ENCODE results near the gene RFX1. TPM values are rescaled to one million over a fixed set of nuclear protein-coding genes. Genes with fewer than 3 reads are reported as not detected.
"Not testable (repeated sequence)": the region's sequence is repeated elsewhere in the genome, so short reads cannot be mapped to it uniquely, and the experiment has no call there.

RFX1 gene
- 10 to 100 TPM; 11.4 to 11.9 TPM for total RNA-seq

- H3K27ac Mint-ChIP-seq, result peak within 1 kb of the TSS; percentile 98
- no peaks in the 10 kb centered on the region for H3K9me3 Mint-ChIP-seq
- peak; percentile 82 to 83 for ATAC-seq (replicated peaks in 1 of 2)
- H3K36me3 Mint-ChIP-seq (ENCODE audit: insufficient read depth in 2 of 2), result no peaks in the 10 kb centered on the region
- peaks cover 40% of the 10 kb centered on the region for H3K4me1 Mint-ChIP-seq (ENCODE audit: low read depth)
- no peaks in the 10 kb centered on the region for H3K27me3 Mint-ChIP-seq (ENCODE audit: low read depth)
- peak; percentile 100 for DNase-seq
- H3K4me3 Mint-ChIP-seq, result peak within 1 kb of the TSS; percentile 92 to 95
Observed at GRCh38 chr19:14006085-14006765, at the start of gene RFX1. Gene RFX1, minus strand, starts transcription at chr19:14006320. Its CDS starts 12,477 bp downstream, at chr19:13993843.

- Mint-ChIP-seq H3K4me3 (no peak overlapping the region), H3K4me1 (ENCODE audit: low read depth) (peaks cover 22% of the 10 kb centered on the region), H3K27ac (no peak overlapping the region), H3K9me3 (no peaks in the 10 kb centered on the region), H3K27me3 (ENCODE audit: low read depth) (peaks cover 27% of the 10 kb centered on the region), H3K36me3 (ENCODE audit: insufficient read depth in 2 of 2) (peaks cover 6 to 16% of the 10 kb centered on the region in 2 donors)
- no peak for ATAC-seq (replicated peaks in 1 of 2)
- DNase-seq, result no peak
Observed at GRCh38 chr19:14055396-14055795, 49.3 kb upstream of the RFX1 start.

- peaks cover 7 to 21% of the 10 kb centered on the region in 2 donors for H3K36me3 Mint-ChIP-seq (ENCODE audit: insufficient read depth in 2 of 2)
- no peak for DNase-seq
- ATAC-seq (replicated peaks in 1 of 2), result peak in 1 of 2 donors; percentile 15
- H3K4me1 Mint-ChIP-seq (ENCODE audit: low read depth), result peaks cover 18% of the 10 kb centered on the region
- H3K27ac Mint-ChIP-seq, result no peak overlapping the region
- no peak overlapping the region for H3K4me3 Mint-ChIP-seq
- peaks cover 22% of the 10 kb centered on the region for H3K27me3 Mint-ChIP-seq (ENCODE audit: low read depth)
- no peaks in the 10 kb centered on the region for H3K9me3 Mint-ChIP-seq
Observed at GRCh38 chr19:14054721-14055120, 48.6 kb upstream of the RFX1 start.

- peaks cover 7 to 21% of the 10 kb centered on the region in 2 donors for H3K36me3 Mint-ChIP-seq (ENCODE audit: insufficient read depth in 2 of 2)
- peaks cover 16% of the 10 kb centered on the region for H3K4me1 Mint-ChIP-seq (ENCODE audit: low read depth)
- H3K9me3 Mint-ChIP-seq, result no peaks in the 10 kb centered on the region
- H3K27me3 Mint-ChIP-seq (ENCODE audit: low read depth), result peaks cover 15% of the 10 kb centered on the region
- H3K27ac Mint-ChIP-seq, result no peak overlapping the region
- H3K4me3 Mint-ChIP-seq, result no peak overlapping the region
- DNase-seq (no peak), ATAC-seq (replicated peaks in 1 of 2) (no peak)
Observed at GRCh38 chr19:14054099-14054498, 48.0 kb upstream of the RFX1 start.

- DNase-seq (no peak), ATAC-seq (replicated peaks in 1 of 2) (no peak)
Observed at GRCh38 chr19:14053500-14053899, 47.4 kb upstream of the RFX1 start.

GRCh38 chr19:14053032-14053431 lies 46.9 kb upstream of the RFX1 start:
- no peak overlapping the region for H3K27ac Mint-ChIP-seq
- H3K27me3 Mint-ChIP-seq (ENCODE audit: low read depth), result peaks cover 5% of the 10 kb centered on the region
- ATAC-seq (replicated peaks in 1 of 2) (no peak), DNase-seq (no peak)
- H3K4me3 Mint-ChIP-seq, result no peak overlapping the region
- H3K4me1 Mint-ChIP-seq (ENCODE audit: low read depth), result peaks cover 11% of the 10 kb centered on the region
- H3K36me3 Mint-ChIP-seq (ENCODE audit: insufficient read depth in 2 of 2), result peaks cover 13 to 27% of the 10 kb centered on the region in 2 donors
- H3K9me3 Mint-ChIP-seq, result no peaks in the 10 kb centered on the region

More at GRCh38 chr19:14053500-14053899, 47.4 kb upstream of the RFX1 start:
- H3K4me1 Mint-ChIP-seq (ENCODE audit: low read depth), result peaks cover 12% of the 10 kb centered on the region
- peaks cover 9% of the 10 kb centered on the region for H3K27me3 Mint-ChIP-seq (ENCODE audit: low read depth)
- no peaks in the 10 kb centered on the region for H3K9me3 Mint-ChIP-seq
- no peak overlapping the region for H3K27ac Mint-ChIP-seq
- no peak overlapping the region for H3K4me3 Mint-ChIP-seq
- H3K36me3 Mint-ChIP-seq (ENCODE audit: insufficient read depth in 2 of 2), result peaks cover 8 to 23% of the 10 kb centered on the region in 2 donors

GRCh38 chr19:14052470-14052869 lies 46.4 kb upstream of the RFX1 start:
- DNase-seq (no peak), ATAC-seq (replicated peaks in 1 of 2) (no peak)
- no peak overlapping the region for H3K4me3 Mint-ChIP-seq
- H3K27me3 Mint-ChIP-seq (ENCODE audit: low read depth), result no peaks in the 10 kb centered on the region
- peaks cover 5% of the 10 kb centered on the region for H3K4me1 Mint-ChIP-seq (ENCODE audit: low read depth)
- no peak overlapping the region for H3K27ac Mint-ChIP-seq
- H3K36me3 Mint-ChIP-seq (ENCODE audit: insufficient read depth in 2 of 2), result peaks cover 13 to 27% of the 10 kb centered on the region in 2 donors
- H3K9me3 Mint-ChIP-seq, result no peaks in the 10 kb centered on the region

- Mint-ChIP-seq H3K4me1 (ENCODE audit: low read depth) (peaks cover 5% of the 10 kb centered on the region), H3K27ac (no peak overlapping the region), H3K4me3 (no peak overlapping the region), H3K9me3 (no peaks in the 10 kb centered on the region), H3K27me3 (ENCODE audit: low read depth) (no peaks in the 10 kb centered on the region), H3K36me3 (ENCODE audit: insufficient read depth in 2 of 2) (peaks cover 13 to 30% of the 10 kb centered on the region in 2 donors)
- DNase-seq, result no peak
- no peak for ATAC-seq (replicated peaks in 1 of 2)
Observed at GRCh38 chr19:14051980-14052379, 45.9 kb upstream of the RFX1 start.

GRCh38 chr19:14050961-14051360 lies 44.8 kb upstream of the RFX1 start:
- H3K4me1 Mint-ChIP-seq (ENCODE audit: low read depth); H3K27me3 Mint-ChIP-seq (ENCODE audit: low read depth); H3K4me3 Mint-ChIP-seq; H3K27ac Mint-ChIP-seq; DNase-seq; H3K9me3 Mint-ChIP-seq; ATAC-seq (replicated peaks in 1 of 2): not testable (repeated sequence)
- H3K36me3 Mint-ChIP-seq (ENCODE audit: insufficient read depth in 2 of 2), result peaks cover 13 to 30% of the 10 kb centered on the region in 2 donors

GRCh38 chr19:14050512-14050911 lies 44.4 kb upstream of the RFX1 start:
- no peaks in the 10 kb centered on the region for H3K27me3 Mint-ChIP-seq (ENCODE audit: low read depth)
- no peak overlapping the region for H3K27ac Mint-ChIP-seq
- DNase-seq (no peak), ATAC-seq (replicated peaks in 1 of 2) (no peak)
- H3K4me1 Mint-ChIP-seq (ENCODE audit: low read depth), result peaks cover 5% of the 10 kb centered on the region
- H3K4me3 Mint-ChIP-seq, result no peak overlapping the region
- H3K9me3 Mint-ChIP-seq, result no peaks in the 10 kb centered on the region
- H3K36me3 Mint-ChIP-seq (ENCODE audit: insufficient read depth in 2 of 2), result peaks cover 13 to 30% of the 10 kb centered on the region in 2 donors

- no peaks in the 10 kb centered on the region for H3K27me3 Mint-ChIP-seq (ENCODE audit: low read depth)
- DNase-seq (peak; percentile 74 to 81), ATAC-seq (replicated peaks in 1 of 2) (peak; percentile 78 to 84)
- no peak overlapping the region for H3K4me3 Mint-ChIP-seq
- H3K4me1 Mint-ChIP-seq (ENCODE audit: low read depth), result peaks cover 5% of the 10 kb centered on the region
- H3K27ac Mint-ChIP-seq, result peak overlapping the region; percentile 28
- H3K36me3 Mint-ChIP-seq (ENCODE audit: insufficient read depth in 2 of 2), result peaks cover 13 to 30% of the 10 kb centered on the region in 2 donors
- H3K9me3 Mint-ChIP-seq, result no peaks in the 10 kb centered on the region
Observed at GRCh38 chr19:14048443-14049153, 42.5 kb upstream of the RFX1 start.

GRCh38 chr19:14047866-14048265 lies 41.7 kb upstream of the RFX1 start:
- H3K36me3 Mint-ChIP-seq (ENCODE audit: insufficient read depth in 2 of 2), result peaks cover 13 to 33% of the 10 kb centered on the region in 2 donors
- H3K4me3 Mint-ChIP-seq; DNase-seq; H3K9me3 Mint-ChIP-seq; H3K27ac Mint-ChIP-seq; ATAC-seq (replicated peaks in 1 of 2); H3K27me3 Mint-ChIP-seq (ENCODE audit: low read depth); H3K4me1 Mint-ChIP-seq (ENCODE audit: low read depth): not testable (repeated sequence)

All from activated T-cell treated with anti-CD3 and anti-CD28 coated beads, Interleukin-2, amount 50 U/mL, for 72 hours (primary cell).